HG03558 (cell line): ENCODE measurements around the gene SACM1L.
A peak's percentile ranks its signal among the peaks of the same experiment; 100 is the strongest.

Experiments used
- ATAC-seq: cut with Tn5 transposase; IDR thresholded peaks from one replicate; pipeline ENCODE4 v1.9.1; 2021; ENCODE audit warnings: moderate number of reproducible peaks; ENCODE audit not compliant: unreplicated experiment; ENCODE audit errors: extremely low read depth

The SACM1L gene

DNA sequence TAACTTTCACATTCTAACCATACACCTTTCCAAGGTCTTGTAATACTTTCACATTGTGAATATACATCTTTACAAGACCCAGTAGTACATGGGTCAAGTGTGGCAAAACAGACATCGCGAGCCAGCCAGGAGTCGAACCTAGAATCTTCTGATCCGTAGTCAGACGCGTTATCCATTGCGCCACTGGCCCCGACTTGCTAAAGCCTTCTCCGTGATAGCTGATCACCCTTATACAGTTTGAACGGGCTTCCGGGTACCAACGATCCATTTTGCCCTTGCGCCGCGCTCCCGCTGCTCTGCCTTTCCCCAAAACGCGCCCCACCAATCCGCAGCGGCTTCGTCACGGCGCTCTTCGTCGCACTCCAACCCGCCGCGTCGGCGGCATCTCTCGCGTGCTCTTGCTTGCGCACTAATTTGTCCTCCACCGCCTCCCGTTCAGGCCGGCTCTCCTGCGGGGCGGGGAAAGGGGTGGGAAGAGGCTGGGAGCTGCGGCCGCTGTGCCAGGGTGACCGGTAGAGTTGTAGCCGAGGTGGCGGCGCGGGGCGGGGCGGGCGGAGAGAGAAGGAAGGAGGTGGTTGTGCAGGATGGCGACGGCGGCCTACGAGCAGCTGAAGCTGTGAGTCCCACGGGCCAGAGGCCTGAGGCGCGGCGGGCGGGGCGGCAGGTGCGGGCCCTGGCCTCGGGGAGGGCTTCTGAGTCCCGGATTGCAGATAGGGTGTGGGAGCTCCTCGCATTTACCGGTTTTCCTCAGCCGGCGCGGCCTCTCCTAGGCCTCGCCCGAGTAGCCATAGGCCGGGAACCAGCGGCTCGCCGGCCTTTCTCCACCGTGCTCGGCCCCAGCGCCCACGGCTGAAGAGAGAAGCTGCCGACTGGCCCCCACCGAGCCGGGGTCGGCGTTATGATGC, at the start of gene SACM1L:
Gene SACM1L (plus strand): TSS at position 515 of the 905 bp plus-strand sequence. CDS start 70 bp downstream, at position 585.
- peak; percentile 69 for ATAC-seq

DNA sequence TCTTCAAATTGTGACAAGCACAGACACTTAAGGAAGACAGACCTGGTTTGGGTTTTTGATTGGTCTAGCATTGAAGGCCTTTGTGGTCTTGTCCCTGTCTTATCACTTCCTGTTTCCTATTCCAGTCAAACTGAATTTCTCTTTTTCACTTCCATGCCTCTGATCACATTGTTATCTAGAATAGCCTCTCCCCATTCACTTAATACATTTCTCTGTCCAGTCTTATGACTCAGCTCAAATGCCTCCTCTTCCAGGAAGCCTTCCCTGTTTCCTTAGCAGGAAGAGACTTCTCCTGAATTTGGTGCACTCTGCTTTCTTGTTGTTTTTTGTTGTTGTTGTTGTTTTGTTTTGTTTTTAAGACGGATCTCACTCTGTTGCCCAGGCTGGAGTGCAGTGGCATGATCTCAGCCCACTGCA, 49.1 kb upstream of the SACM1L start:
- no peak for ATAC-seq

- ATAC-seq = no peak
Observed at GRCh38 chr3:45640724-45641361, 48.4 kb upstream of the SACM1L start.

GRCh38 chr3:45641756-45642155, 47.4 kb upstream of the SACM1L start:
- ATAC-seq = no peak

DNA sequence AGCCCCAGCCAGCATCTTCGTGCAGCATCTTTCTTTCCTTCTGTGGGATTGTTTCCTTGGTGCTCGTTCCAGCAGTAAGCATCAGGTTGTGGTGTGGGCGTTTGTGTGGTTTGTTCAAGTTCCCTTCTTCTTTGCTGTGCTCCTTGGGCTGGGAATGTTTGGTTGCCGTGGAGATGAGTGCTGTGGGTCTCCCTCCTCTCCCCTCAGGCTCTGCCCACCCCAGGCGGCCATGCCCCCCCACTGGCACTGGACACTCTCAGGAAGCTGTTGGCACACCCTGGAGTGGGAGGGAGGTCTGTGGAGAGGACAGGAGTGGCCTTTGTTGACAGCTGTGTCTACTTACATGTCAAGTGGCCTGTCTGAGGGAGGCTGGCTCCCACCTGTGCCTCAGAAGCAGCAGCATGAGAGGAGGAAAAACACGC, 46.5 kb upstream of the SACM1L start:
- ATAC-seq = no peak

GRCh38 chr3:45644063-45644790, 45.0 kb upstream of the SACM1L start:
- no peak for ATAC-seq

DNA sequence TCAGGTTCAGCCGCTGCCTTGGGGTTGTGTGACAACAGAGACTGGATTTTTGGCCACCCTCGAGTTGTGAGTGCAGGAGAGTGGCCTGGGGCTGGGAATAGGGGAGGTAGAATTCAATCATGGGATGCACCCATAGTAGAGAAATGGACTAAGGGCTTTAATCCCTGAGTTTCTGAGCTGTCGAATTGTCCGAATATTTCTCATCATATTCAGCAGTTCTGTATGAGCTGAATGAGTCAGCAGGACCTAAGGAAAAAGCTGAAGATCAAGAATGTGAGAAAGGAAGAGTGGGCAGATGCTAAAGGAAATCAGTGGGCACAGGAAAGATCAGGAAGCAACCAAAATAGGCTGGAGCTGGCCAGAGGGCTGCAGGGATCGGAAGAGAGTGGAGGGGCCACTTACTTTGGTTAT, 44.4 kb upstream of the SACM1L start:
- no peak for ATAC-seq

- no peak for ATAC-seq
Observed at GRCh38 chr3:45646051-45646585, 43.1 kb upstream of the SACM1L start.

DNA sequence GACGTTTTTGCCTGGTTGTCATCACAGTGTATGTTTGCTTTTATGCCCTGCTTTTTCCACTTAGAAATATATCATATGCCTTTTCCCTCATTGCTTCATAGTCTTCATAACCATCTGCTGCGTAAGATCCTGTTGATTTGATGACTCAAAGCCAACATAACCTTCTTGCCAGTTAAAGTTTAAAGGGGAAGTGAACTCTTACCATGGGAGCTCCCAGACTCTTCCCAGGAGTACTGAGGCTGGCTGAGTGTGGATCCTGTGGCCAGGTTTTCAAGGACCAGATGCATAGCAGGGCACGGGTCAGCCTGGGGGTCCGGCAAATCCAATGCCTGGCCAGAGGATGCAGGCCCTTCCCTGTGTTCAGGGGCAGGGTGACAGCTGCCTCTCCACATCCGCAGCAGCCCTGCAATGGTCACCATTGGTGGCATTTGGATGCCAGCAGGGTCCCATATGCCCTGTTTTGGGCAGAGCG, 42.0 kb upstream of the SACM1L start:
- no peak for ATAC-seq

- ATAC-seq = no peak
Observed at GRCh38 chr3:45653205-45653604, 36.0 kb upstream of the SACM1L start.

DNA sequence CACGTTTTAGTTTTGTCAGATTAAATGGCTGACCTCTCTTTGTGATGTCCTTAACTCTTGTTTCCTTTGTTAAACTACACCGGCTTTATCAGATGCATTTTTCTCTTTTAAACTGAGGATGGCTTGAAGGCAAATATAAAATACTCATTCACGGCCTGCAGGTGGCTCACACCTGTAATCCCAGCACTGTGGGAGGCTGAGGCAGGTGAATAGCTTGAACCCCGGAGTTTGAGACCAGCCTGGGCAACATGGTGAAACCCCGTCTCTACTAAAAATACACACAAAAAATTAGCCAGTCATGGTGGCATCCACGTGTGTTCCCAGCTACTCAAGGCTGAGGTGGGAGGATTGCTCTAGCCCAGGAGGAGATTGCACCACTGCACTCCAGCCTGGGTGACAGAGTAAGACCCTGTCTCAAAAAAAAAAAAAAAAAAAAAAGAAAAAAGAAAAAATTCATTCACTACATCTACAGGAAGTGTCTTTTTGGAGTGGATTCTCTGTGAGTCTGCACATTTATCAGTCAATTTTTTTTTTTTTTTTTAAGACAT, 34.7 kb upstream of the SACM1L start:
- no peak for ATAC-seq

DNA sequence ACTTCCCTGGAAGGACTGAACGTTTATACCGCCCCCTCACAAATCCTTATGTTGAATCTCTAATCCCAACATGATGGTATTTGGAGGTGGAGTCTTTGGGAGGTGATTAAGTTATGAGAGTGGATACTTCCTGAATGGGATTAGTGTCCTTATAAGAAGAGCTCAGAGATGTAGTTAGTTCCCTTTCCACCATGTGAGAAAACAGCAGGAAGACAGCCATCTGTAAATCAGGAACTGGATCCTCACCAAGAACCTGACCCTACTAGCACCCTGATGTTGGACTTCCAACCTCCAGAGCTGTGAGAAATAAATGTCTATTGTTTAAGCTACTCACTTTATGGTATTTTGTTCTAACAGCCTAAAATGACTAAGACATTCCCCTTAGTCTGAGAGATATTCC, 33.3 kb upstream of the SACM1L start:
- ATAC-seq = no peak

- ATAC-seq = no peak
Observed at GRCh38 chr3:45656575-45657363, 32.4 kb upstream of the SACM1L start.

DNA sequence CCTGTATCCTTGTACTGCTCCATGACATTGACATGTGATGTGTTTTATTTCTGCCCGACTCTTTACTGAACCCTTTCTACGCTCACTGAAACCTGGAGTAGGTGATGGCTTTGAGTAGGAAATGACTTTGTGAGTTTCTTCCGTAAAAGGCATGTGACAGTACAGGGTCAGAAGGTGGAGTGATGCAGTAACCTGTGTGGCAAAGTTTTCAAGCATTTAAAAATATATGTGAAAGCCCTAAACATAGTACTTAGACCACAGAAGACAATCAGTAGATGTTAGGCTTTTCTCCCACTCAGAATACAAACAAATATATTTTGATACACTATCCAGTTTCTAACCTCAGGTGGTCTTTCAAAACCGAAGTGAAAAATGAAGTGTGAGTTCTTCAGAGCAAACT, 31.3 kb upstream of the SACM1L start:
- no peak for ATAC-seq

DNA sequence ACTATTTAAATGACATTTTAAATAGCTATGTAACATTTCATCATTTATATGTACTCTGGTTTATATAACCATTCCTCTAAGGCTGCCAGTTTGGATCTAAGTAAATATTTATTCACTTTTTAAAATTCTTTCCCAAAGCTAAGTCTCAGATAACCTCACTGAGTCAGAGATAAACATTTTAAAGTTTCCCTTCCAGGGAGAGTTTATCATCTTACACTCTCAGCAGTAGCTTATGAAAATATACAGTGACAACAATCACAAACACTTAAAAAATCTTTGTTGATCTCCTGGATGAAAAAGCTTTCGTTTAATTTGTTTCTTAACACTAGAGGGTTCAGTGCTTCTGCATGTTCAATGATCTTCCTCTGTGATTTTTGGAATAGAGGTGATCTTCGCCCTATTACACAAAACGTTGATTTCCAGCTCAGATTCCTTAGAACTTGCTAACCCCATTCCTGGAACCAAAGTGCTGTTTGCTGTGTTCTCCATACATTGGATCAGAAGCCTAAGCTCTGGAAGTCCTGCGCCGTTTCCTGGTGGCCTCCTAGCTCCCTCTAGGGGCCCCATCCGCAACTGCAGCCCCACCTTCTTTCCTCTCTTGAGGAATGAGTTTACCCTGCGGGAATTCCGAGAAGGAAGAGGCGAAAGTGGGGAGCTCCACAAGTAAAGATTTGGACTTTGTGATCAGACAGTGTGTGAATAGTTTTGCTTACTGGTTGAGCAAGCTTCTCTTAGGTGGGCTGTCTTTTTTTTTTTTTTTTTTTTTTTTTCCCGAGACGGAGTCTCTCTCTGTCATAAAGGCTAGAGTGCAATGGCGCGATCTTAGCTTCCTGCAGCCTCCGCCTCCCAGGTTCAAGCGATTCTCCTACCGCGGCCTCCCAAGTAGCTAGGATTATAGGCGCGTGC, 29.3 kb upstream of the SACM1L start:
- ATAC-seq = no peak

DNA sequence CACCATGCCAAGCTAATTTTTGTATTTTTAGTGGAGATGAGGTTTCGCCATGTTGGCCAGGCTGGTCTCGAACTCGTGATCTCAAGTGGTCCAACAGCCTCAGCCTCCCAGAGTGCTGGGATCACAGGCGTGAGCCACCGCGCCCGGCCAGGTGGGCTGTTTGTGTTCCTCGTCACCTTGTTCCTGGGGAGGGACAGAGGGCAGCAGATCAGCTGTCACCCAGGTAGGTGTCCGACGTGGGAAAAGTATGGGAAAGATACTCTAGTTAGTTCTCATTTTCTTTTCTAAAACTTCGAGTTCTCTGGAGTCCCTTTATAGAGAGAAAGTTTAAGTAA, 28.7 kb upstream of the SACM1L start:
- ATAC-seq = no peak

DNA sequence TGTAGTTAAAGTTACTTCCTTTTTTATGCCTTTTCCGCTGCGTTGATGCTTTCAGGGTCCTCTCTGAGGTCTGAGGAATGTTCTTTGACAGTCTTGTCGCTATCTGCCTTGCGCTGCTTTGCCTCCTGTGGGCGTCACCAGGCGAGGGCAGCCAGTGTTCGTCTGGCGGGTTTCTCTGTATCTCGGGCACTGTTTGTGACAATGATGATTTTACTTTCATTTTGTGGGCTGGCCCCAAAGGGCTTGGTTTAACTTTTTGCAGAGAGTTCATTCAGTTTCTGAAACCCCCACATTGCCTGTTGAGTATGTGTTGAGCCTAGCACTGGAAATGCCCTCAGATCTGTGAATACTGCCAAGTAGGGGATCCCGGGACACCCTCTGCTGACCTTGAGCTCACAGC, 24.6 kb upstream of the SACM1L start:
- ATAC-seq = peak; percentile 36

DNA sequence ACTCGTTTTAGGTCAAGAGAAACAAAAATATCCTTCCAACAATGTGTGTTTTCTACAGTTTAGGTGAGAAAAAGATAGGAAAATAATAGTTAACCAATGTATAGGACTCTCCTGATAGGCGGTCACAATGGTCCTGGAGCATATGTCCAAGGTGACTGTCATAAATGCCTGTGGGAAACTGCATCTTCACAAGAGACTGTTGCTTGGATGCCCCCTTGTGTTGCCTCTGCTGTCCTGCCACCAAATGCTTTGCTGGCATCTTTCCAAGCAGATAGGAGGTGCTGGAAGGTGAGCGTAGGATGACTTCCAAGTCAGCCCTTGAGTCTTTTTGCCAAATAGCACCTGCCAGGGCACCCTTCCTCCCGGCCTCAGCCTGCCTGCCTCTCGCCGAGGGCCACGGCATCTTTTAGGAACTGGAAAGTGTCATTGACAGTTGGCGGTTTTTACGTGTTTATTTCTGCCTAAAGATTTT, 24.1 kb upstream of the SACM1L start:
- ATAC-seq = no peak
